Suprapubic skin (tissue), 4 donors: ENCODE results near the gene CHAC1. TPM values are rescaled to one million over a fixed set of nuclear protein-coding genes. Genes with fewer than 3 reads are reported as not detected.
A peak's percentile ranks its signal among the peaks of the same experiment; 100 is the strongest.

Source experiments
- DNase-seq, 2 donors: peaks; one replicate each; pipeline ENCODE4 v3.0.0-alpha.2; 2019; ENCODE audit warnings: low spot score in 2 of 2
- H3K27ac ChIP-seq: fragments of 200-600 bp; sonication (generic); one replicate; pipeline ENCODE4 v1.5.1; 2019
- H3K27me3 ChIP-seq: fragments of 200-600 bp; sonication (generic); one replicate; pipeline ENCODE4 v1.5.1; 2019
- H3K36me3 ChIP-seq: fragments of 200-600 bp; sonication (generic); one replicate; pipeline ENCODE4 v1.5.1; 2019
- H3K4me1 ChIP-seq: fragments of 200-600 bp; sonication (generic); one replicate; pipeline ENCODE4 v1.5.1; 2019
- H3K4me3 ChIP-seq: fragments of 200-600 bp; sonication (generic); one replicate; pipeline ENCODE4 v1.5.1; 2019; ENCODE audit warnings: mild to moderate bottlenecking
- H3K9me3 ChIP-seq: fragments of 200-600 bp; sonication (generic); one replicate; pipeline ENCODE4 v1.5.1; 2019
- CTCF ChIP-seq, 2 donors: fragments of 200-600 bp in 1 of 2; fragments of 450-650 bp in 1 of 2; sonication (generic) in 1 of 2; IDR thresholded peaks; one replicate each; pipeline ENCODE4 v1.5.1; 2016 to 2019; ENCODE audit warnings: antibody characterized with exemption in 2 of 2, mild to moderate bottlenecking in 1 of 2, moderate library complexity in 1 of 2
- EP300 ChIP-seq: sonication (generic); formaldehyde crosslinking; IDR thresholded peaks from one replicate; pipeline ENCODE4 v1.6.1; 2017; ENCODE audit warnings: antibody characterized with exemption
- POLR2A ChIP-seq, 2 donors: fragments of 450-650 bp; IDR thresholded peaks; one replicate each; pipeline ENCODE4 v1.6.1; 2017; ENCODE audit warnings: antibody characterized with exemption in 2 of 2, mild to moderate bottlenecking in 2 of 2, moderate library complexity in 2 of 2
- POLR2AphosphoS5 ChIP-seq, 3 donors: sonication (generic); formaldehyde crosslinking; IDR thresholded peaks; one replicate each; pipeline ENCODE4 v1.6.1; 2017; ENCODE audit warnings: antibody characterized with exemption in 3 of 3
- WGBS: methylation state at CpG from one replicate; pipeline ENCODE4 v1.1.5; 2018; 5-methylcytosine and 5-hydroxymethylcytosine counted together
- total RNA-seq, 4 donors: library from RNA; depleted of rRNA; stranded (reverse); fragments of >200 nt; gene quantifications; one replicate each; pipeline ENCODE4 v1.1.0, GENCODE V29; 2016

Gene CHAC1
- total RNA-seq, 4 donors from 2014 or later = 2.6 to 10.0 (median 3.3) TPM; not detected in 1

- Histone ChIP-seq H3K36me3 (no peaks in the 10 kb centered on the region), H3K27ac (no peak overlapping the region), H3K4me3 (no peak overlapping the region), H3K27me3 (no peaks in the 10 kb centered on the region), H3K4me1 (peaks cover 2% of the 10 kb centered on the region), H3K9me3 (no peaks in the 10 kb centered on the region)
- no peak for TF ChIP-seq EP300
- TF ChIP-seq POLR2AphosphoS5 (IDR thresholded peaks at IDR 0.05) = no peak
- TF ChIP-seq CTCF (IDR thresholded peaks at IDR 0.05) = no peak
- 80% methylated on average over 7 of the region's 7 CpGs for WGBS
- DNase-seq = no peak
These were observed 15.2 kb downstream of the CHAC1 start for GRCh38 chr15:40968290-40969085.

GRCh38 chr15:40969363-40969762, 16.1 kb downstream of the CHAC1 start:
- Histone ChIP-seq H3K9me3 (no peaks in the 10 kb centered on the region), H3K36me3 (no peaks in the 10 kb centered on the region), H3K4me1 (peaks cover 2% of the 10 kb centered on the region), H3K27me3 (no peaks in the 10 kb centered on the region), H3K27ac (no peak overlapping the region), H3K4me3 (no peak overlapping the region)
- WGBS = 95% methylated on average over 8 of the region's 8 CpGs
- no peak for DNase-seq
- TF ChIP-seq CTCF (IDR thresholded peaks at IDR 0.05) (no peak), POLR2A (IDR thresholded peaks at IDR 0.05) (no peak), POLR2AphosphoS5 (IDR thresholded peaks at IDR 0.05) (no peak), EP300 (no peak)

GRCh38 chr15:40974879-40975278, 21.6 kb downstream of the CHAC1 start:
- no peak overlapping the region for H3K27ac ChIP-seq
- peaks cover 45% of the 10 kb centered on the region for H3K36me3 ChIP-seq
- no peaks in the 10 kb centered on the region for H3K27me3 ChIP-seq
- H3K4me3 ChIP-seq = no peak overlapping the region
- TF ChIP-seq CTCF (IDR thresholded peaks at IDR 0.05) (no peak), POLR2AphosphoS5 (IDR thresholded peaks at IDR 0.05) (no peak), POLR2A (IDR thresholded peaks at IDR 0.05) (no peak), EP300 (no peak)
- 81% methylated on average over 4 of the region's 4 CpGs for WGBS
- no peaks in the 10 kb centered on the region for H3K9me3 ChIP-seq
- peak in 1 of 2 donors; percentile 47 for DNase-seq
- peaks cover 2% of the 10 kb centered on the region for H3K4me1 ChIP-seq

- H3K36me3 ChIP-seq = peaks cover 64% of the 10 kb centered on the region
- TF ChIP-seq POLR2AphosphoS5 (IDR thresholded peaks at IDR 0.05) (no peak), EP300 (no peak), POLR2A (IDR thresholded peaks at IDR 0.05) (no peak), CTCF (IDR thresholded peaks at IDR 0.05) (no peak)
These were observed 23.5 kb downstream of the CHAC1 start for GRCh38 chr15:40976819-40977218.

GRCh38 chr15:40978141-40978540, 24.9 kb downstream of the CHAC1 start:
- Histone ChIP-seq H3K36me3 (peaks cover 77% of the 10 kb centered on the region), H3K4me3 (no peak overlapping the region), H3K4me1 (no peaks in the 10 kb centered on the region), H3K27me3 (no peaks in the 10 kb centered on the region), H3K27ac (no peak overlapping the region), H3K9me3 (no peaks in the 10 kb centered on the region)
- TF ChIP-seq CTCF (IDR thresholded peaks at IDR 0.05) (no peak), POLR2AphosphoS5 (IDR thresholded peaks at IDR 0.05) (no peak), POLR2A (IDR thresholded peaks at IDR 0.05) (no peak), EP300 (no peak)
- WGBS = 89% methylated on average over 2 of the region's 2 CpGs
- peak in 1 of 2 donors; percentile 29 for DNase-seq

More at GRCh38 chr15:40976819-40977218, 23.5 kb downstream of the CHAC1 start:
- H3K27me3 ChIP-seq = no peaks in the 10 kb centered on the region
- DNase-seq = peak in 1 of 2 donors; percentile 16
- no peak overlapping the region for H3K4me3 ChIP-seq
- H3K9me3 ChIP-seq = no peaks in the 10 kb centered on the region
- 79% methylated on average over 7 of the region's 7 CpGs for WGBS
- H3K4me1 ChIP-seq = peaks cover 2% of the 10 kb centered on the region
- no peak overlapping the region for H3K27ac ChIP-seq
